Kidney (tissue), 14 donors: Measurements from ENCODE around the gene FBXL2. TPM values are rescaled to one million over a fixed set of nuclear protein-coding genes. Genes with fewer than 3 reads are reported as not detected.
"Not testable (repeated sequence)": the region's sequence is repeated elsewhere in the genome, so short reads cannot be mapped to it uniquely, and the experiment has no call there.

Experiments used
- DNase-seq, 5 donors: peaks; one replicate each; pipeline ENCODE4 v3.0.0-alpha.2; 2013 to 2020
- FAIRE-seq: peaks from 2 replicates; lab custom pipeline; 2012; peaks lifted over from hg19 to GRCh38; lab: Jason Lieb, UNC
- H3K27ac ChIP-seq, 2 donors: one replicate each; pipeline ENCODE4 v1.7.0; 2013; ENCODE audit warnings: low read depth in 2 of 2, low read length in 2 of 2, inconsistent platforms in 1 of 2
- H3K27me3 ChIP-seq: one replicate; pipeline ENCODE4 v1.7.1; 2013; ENCODE audit warnings: low read length, inconsistent platforms; ENCODE audit not compliant: control insufficient read depth, insufficient read depth
- H3K36me3 ChIP-seq, 3 donors: one replicate each; pipeline versions ENCODE4 v1.7.0 to v1.7.1; 2013; ENCODE audit warnings: low read length in 3 of 3, control low read depth in 1 of 3, inconsistent platforms in 1 of 3; ENCODE audit not compliant: insufficient read depth in 3 of 3, control insufficient read depth in 2 of 3
- H3K4me1 ChIP-seq, 3 donors: one replicate each; pipeline versions ENCODE4 v1.7.0 to v1.7.1; 2013; ENCODE audit warnings: low read length in 3 of 3, inconsistent platforms in 1 of 3, low read depth in 1 of 3; ENCODE audit not compliant: control insufficient read depth in 2 of 3, insufficient read depth in 2 of 3
- H3K4me3 ChIP-seq, 3 donors: one replicate each; pipeline versions ENCODE4 v1.7.0 to v1.8.1; 2013; ENCODE audit warnings: low read length in 3 of 3, control low read depth in 1 of 3, inconsistent platforms in 1 of 3
- H3K9ac ChIP-seq, 3 donors: one replicate each; pipeline versions ENCODE4 v1.7.0 to v1.7.1; 2013; ENCODE audit warnings: low read length in 3 of 3, control low read depth in 1 of 3, inconsistent platforms in 1 of 3
- H3K9me3 ChIP-seq, 3 donors: one replicate each; pipeline versions ENCODE4 v1.7.0 to v1.7.1; 2013; ENCODE audit warnings: low read length in 3 of 3, control low read depth in 1 of 3, inconsistent platforms in 1 of 3; ENCODE audit not compliant: control insufficient read depth in 2 of 3, insufficient read depth in 1 of 3
- CTCF ChIP-seq: IDR thresholded peaks from 3 replicates; pipeline ENCODE4 v1.5.1; 2012; ENCODE audit warnings: mild to moderate bottlenecking, moderate library complexity, borderline replicate concordance; ENCODE audit not compliant: insufficient read depth; ENCODE audit errors: extremely low read depth
- intact Hi-C: fragments of 100-400 bp; cut with DNase I; formaldehyde crosslinking; loops from one replicate; pipeline ENCODE4 v1.11.1; 2022
- polyA plus RNA-seq: library from polyadenylated mRNA; stranded (reverse); fragments of 350-450 nt; fragmentation: Illumina TruSeq; extraction: RNeasy Lipid Tissue Mini Kit (QIAGEN cat#74804); gene quantifications from one replicate; pipeline ENCODE4 v1.2.3, GENCODE V29; 2014; ENCODE audit warnings: low read depth, low replicate concordance; ENCODE audit not compliant: insufficient read depth
- total RNA-seq: library from RNA; stranded (reverse); fragmentation: NEBNext Ultra II Directional; extraction: Animal tissue kit (Norgen Biotek cat#: 25700); gene quantifications from one replicate; pipeline ENCODE4 v1.2.1, GENCODE V29; 2021
- donor health status: control.
- donor health status: control.
- donor health status: control.
- donor health status: control.
- donor health status: control.
- donor health status: DM: yes; HTN: yes; CAD: no.
- donor health status: Normal renal cell carcinoma (clear cell type).

FBXL2 gene
- total and polyA plus RNA-seq, 2 donors from 2014 or later = 10.8 to 18.3 TPM

DNA sequence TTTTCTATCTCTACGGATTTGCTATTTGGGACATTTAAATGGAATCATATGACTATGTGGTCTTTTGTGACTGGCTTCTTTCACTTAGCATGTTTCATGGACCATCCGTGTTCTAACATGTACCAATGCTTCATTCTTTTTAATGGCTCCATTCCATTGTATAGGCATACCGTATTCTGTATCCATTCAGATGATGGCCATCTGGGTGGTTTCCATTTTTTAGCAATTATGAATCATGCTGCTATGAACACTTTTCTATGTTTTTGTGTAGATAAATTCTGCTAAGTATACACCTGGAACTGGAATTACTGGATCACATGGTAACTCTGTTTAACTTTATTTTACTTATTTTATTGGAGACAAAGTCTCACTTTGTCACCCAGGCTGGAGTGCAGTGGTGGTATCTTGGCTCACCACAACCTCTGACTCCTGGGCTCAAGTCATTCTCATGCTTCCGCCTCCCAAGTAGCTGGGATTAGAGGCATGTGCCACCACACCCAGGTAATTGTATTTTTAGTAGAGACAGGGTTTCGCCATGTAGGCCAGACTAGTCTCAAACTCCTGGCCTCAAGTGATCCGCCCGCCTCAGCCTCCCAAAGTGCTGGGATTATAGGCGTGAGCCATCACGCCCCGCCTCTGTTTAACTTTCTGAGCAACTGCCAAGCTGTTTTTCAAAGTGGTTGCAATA is 149.5 kb downstream of the FBXL2 start:
- Histone ChIP-seq H3K9me3 (no peaks in the 10 kb centered on the region), H3K4me1 (peaks cover 0 to 3% (median 0%) of the 10 kb centered on the region in 3 donors), H3K27me3 (no peaks in the 10 kb centered on the region), H3K9ac (no peak overlapping the region), H3K36me3 (peaks cover 2 to 9% (median 5%) of the 10 kb centered on the region in 3 donors), H3K27ac (no peak overlapping the region), H3K4me3 (no peak overlapping the region)
- no peak for DNase-seq
- intact Hi-C loops = no loop called here
- FAIRE-seq = no peak
- TF ChIP-seq CTCF = no peak

DNA sequence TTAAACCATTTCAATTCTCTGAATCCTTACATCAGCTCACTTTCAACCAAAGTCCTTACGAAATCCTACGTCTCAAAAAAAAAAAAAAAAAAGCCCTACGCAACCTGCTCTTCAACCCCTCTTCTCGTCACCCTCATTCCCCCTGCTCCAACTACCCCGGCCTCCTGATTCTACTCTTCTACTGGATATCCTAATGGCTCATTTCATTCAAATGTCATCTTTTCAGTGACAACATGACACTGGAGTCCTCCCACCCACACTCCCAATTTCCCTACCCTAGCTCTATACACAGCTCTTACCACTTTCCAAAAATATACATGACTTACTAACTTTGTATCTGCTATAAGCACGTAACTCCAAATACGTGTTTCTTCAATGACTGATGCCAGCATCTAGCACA is 151.5 kb downstream of the FBXL2 start:
- H3K36me3 ChIP-seq = peaks cover 2 to 8% (median 2%) of the 10 kb centered on the region in 3 donors

GRCh38 chr3:33429306-33429705 is 152.1 kb downstream of the FBXL2 start:
- intact Hi-C loops, H3K9ac ChIP-seq, H3K4me3 ChIP-seq, H3K9me3 ChIP-seq, H3K36me3 ChIP-seq, H3K27me3 ChIP-seq, H3K27ac ChIP-seq, DNase-seq, H3K4me1 ChIP-seq, FAIRE-seq: not testable (repeated sequence)

More for the DNA sequence above, 151.5 kb downstream of the FBXL2 start:
- Histone ChIP-seq H3K9ac (no peak overlapping the region), H3K27me3 (no peaks in the 10 kb centered on the region), H3K4me1 (peaks cover 0 to 4% (median 2%) of the 10 kb centered on the region in 3 donors), H3K4me3 (no peak overlapping the region), H3K27ac (no peak overlapping the region), H3K9me3 (no peaks in the 10 kb centered on the region)
- DNase-seq (no peak), FAIRE-seq (no peak)
- TF ChIP-seq CTCF = no peak
- intact Hi-C loops = no loop called here

- DNase-seq = no peak
- Histone ChIP-seq H3K36me3 (peaks cover 0 to 2% (median under 1%) of the 10 kb centered on the region in 3 donors), H3K27ac (no peak overlapping the region), H3K9me3 (no peaks in the 10 kb centered on the region), H3K4me1 (peaks cover 0 to 4% (median 2%) of the 10 kb centered on the region in 3 donors), H3K4me3 (no peak overlapping the region), H3K27me3 (no peaks in the 10 kb centered on the region), H3K9ac (no peak overlapping the region)
- TF ChIP-seq CTCF = no peak
- intact Hi-C loops = no loop called here
- no peak for FAIRE-seq
These were observed 152.8 kb downstream of the FBXL2 start for GRCh38 chr3:33430061-33430460.
